Ramos (cell line): ENCODE data around the gene TMEM270.
"Not testable (repeated sequence)": the region's sequence is repeated elsewhere in the genome, so short reads cannot be mapped to it uniquely, and the experiment has no call there.

Source experiments
- in situ Hi-C: fragments of 300-500 bp; cut with MboI; formaldehyde crosslinking; loops from one replicate; pipeline ENCODE4 v1.14.3; 2022; ENCODE audit warnings: low sequenced_read_pairs; ENCODE audit not compliant: unreplicated experiment

Gene TMEM270

GRCh38 chr7:73831834-73832651 lies 28.9 kb upstream of the TMEM270 start:
- in situ Hi-C loops, result no loop called here

- in situ Hi-C loops, result no loop called here
Measured at GRCh38 chr7:73832806-73833205, 28.2 kb upstream of the TMEM270 start.

DNA sequence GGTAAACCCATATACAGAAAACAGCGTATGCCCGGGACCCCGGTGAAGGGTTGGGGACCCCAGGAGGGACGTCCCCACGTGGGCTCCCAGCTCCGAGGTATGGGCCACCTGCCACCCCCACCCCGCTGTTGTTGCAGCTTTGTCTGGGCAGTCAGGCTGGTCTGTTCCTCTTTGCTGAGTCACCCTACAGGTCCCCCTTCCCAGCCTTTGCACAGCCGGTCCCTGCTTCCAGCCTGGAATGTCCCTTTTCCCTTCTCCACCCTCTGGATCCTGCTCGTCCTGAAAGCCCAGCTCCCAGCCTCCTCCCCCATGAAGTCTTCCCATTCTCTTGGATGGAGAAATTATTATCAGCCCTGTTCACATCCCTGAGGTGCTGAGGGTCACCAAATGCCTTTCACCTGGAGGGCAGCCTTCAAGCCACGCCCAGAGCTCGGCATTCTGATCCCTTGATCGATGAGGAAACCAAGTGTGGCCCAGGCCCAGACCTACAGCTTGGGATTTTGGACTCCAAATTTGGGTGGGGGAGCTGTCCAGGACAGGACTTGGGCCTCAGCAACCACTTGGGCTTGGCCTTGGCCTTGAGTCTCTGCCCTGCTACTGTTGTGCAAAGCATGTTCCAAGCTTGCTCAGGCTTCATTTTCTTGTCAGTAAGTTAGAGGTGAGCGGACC lies 27.6 kb upstream of the TMEM270 start:
- in situ Hi-C loops, result no loop called here

GRCh38 chr7:73834626-73835191 lies 26.2 kb upstream of the TMEM270 start:
- in situ Hi-C loops, result no loop called here

GRCh38 chr7:73837167-73837566 lies 23.8 kb upstream of the TMEM270 start:
- in situ Hi-C loops, result not testable (repeated sequence)

DNA sequence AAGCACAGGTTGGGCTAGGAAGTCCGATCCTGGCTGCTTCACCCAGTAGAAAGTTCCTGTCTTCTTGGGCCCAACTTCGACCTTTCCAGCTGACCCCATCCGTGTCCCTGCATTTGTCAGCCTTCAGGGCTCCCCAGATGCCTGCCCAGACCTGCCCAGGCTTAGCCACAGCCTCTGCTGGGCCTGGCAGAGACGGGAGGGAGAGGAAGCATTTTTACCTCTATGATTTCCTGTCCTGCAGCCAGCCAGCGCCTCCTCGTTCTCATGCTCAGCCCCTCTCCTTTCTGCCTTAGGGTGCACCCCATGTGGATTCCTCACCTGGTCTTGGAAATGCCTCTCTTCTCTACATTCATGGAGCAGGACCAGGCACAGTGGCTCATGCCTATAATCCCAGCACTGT lies 22.3 kb upstream of the TMEM270 start:
- in situ Hi-C loops, result no loop called here

DNA sequence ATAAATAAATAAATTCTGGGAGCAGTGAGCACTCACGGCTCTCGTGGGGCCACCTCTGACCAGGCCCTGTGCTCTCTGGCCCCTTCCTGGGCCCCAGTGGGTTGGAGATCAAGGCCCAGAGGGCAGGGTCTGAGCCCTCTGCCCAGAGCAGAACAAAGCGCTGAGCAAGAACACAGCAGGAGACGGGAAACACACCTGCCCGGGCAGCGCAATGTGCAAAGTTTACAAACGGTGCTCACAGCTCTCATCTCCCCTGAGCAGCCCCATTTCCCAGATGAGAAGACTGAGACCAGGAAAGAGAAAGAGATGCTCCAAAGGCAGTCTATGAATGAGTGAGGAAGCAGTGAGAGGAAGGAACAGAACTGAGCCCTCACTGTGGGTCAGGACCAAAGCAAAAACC lies 21.7 kb upstream of the TMEM270 start:
- in situ Hi-C loops, result no loop called here

DNA sequence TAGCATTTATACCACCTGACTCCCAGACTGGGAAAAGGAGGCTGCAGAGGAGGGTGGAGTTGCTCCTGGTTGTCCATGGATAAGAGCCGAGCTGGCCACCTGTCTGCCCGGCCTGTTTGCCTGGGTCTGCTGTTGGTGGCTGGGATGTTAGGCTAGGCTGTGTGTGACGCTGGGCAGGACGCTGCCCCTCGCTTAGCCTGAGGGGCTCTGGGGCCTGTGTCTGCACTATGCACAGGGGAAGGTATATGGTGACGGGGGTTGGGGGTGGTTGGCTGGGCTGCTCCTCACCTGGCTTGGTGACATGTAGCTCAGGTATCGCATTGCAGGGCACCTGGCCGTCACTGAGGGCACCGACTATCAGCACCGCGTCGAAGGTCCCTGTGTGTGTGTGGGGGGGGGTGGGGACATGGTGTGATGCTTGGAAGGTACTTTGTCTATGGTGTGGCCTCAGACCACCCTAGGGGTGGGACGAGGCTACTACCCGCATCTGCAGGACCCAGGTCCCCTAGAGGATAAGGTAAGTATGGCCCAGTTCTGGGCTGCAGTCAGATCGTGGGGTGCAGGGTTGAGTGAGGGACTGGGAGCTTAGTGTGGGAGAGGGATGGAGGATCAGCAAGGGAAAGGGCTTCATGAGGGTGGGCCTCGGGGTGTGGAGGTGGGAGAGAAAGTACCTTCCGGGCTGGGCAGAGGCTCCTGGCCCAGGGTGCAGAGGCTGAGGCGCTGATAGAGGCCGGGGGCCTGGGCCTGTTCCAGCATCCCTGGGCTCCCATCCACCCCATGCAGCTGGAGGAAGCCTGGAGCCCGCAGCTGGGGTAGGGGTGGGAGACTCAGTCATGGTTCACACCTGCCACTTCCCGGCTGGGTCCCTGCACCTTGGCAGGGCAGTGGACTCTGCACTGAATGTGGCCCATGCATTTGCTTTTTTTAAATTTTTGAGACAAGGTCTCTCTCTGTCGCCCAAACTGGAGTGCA lies 20.9 kb upstream of the TMEM270 start:
- in situ Hi-C loops, result no loop called here

DNA sequence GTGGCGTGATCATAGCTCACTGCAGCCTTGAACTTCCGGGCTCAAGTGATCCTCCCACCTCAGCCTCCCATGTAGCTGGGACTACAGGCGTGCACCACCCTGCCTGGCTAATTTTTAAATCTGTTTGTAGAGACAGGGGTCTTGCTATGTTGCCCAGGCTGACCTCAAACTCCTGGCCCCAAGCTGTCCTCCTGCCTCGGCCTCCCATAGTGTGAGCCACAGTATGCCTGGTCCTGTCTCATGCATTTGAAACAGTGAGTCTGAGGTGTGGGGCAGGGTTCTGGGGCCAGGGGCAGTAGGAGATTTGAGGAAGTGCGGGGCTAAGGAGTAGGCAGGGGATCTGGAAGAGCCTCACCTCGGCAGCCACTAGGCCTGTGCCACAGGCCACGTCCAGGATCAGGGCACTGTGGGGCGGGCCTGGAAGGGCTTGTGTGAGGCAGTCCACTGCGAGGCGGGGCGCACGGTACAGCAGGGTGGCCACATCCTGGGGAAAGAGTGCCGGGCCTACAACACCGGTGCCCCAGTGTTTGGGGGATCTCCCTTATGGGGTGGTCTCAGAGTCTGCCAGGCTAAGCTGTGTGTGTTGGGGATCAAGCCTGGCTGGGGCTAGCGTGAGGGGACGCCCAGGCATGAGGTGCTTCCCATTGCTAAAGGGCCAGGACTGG lies 20.1 kb upstream of the TMEM270 start:
- in situ Hi-C loops, result no loop called here

- in situ Hi-C loops, result no loop called here
Measured at GRCh38 chr7:73841689-73842066, 19.3 kb upstream of the TMEM270 start.

- in situ Hi-C loops, result no loop called here
Measured at GRCh38 chr7:73842067-73842976, 18.6 kb upstream of the TMEM270 start, which contains the start of gene METTL27. Gene METTL27, minus strand, starts transcription at chr7:73842516. Its CDS starts 376 bp downstream, at chr7:73842140.

GRCh38 chr7:73844131-73844547 lies 16.8 kb upstream of the TMEM270 start:
- in situ Hi-C loops, result no loop called here

GRCh38 chr7:73844848-73845460 lies 16.0 kb upstream of the TMEM270 start:
- in situ Hi-C loops, result no loop called here

- in situ Hi-C loops, result not testable (repeated sequence)
Measured at GRCh38 chr7:73845701-73846195, 15.2 kb upstream of the TMEM270 start.

DNA sequence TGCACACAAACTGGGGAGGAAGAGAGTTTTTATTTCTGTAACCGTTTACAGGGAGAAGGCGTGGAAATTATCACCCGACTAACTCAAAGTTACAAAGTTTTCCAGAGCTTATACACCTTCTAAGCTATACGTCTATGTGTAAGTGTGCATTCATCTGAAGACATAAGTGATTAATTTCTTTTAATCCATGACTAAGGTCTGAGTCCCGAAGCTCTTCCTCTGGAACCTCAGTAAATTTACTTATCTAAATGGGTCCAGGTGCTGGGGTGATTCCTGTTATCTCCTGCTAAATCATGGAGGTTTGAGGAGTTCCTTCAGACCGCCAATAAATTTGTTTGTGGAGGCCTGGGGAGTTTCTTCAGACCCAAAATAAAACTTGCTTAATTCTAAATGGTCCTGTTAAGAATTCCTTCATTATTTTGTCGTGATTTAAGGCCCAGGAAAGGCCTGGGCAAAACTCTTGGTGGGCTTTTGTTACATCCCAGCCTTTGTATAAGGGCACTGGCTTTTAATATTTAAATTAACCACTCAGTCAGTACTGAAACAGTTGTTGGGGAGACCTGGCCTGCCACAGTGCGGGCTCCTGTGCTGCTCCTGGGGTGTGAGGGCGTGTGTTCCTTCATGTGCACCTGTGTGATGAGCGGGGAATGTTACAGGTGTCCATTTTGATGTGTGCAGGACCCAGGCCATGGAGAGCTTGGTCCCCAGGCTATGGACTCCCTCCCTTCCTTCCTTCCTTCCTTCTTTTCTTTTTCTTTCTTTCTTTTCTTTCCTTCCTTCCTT lies 12.8 kb upstream of the TMEM270 start:
- in situ Hi-C loops, result no loop called here

DNA sequence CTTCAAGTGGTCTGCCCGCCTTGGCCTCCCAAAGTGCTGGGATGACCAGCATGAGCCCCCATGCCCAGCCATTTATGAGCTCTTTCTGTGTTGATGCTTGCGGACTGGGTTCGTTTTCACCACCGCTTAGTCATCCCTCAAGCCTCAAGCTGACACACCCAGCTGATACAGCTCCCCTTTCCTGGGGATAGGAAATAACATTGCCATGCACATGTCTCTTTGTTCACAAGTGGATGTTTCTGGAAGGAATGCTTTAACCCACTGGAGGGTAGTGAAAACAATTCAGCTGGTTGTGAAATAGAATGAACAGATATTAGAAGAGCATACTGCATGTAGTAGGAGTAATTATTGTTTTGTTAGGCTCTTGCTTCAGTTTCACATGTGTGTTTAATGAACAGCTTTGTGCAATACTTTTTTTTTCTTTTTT lies 10.2 kb upstream of the TMEM270 start:
- in situ Hi-C loops, result loop anchor here (10.0 kb wide), 1 partner anchor 236 kb away; no protein-coding TSS in a partner anchor
